Type B pancreatic cell (in vitro differentiated cells): Measurements from ENCODE around the gene ERC2. TPM values are rescaled to one million over a fixed set of nuclear protein-coding genes. Genes with fewer than 3 reads are reported as not detected.

Experiments
- DNase-seq: peaks from one replicate; pipeline ENCODE4 v3.0.0; 2021; ENCODE audit warnings: mixed read lengths; ENCODE audit not compliant: unreplicated experiment; ENCODE audit errors: extremely low spot score
- H3K27ac Mint-ChIP-seq: 2 replicates; pipeline ENCODE4 v1.8.0; 2021; ENCODE audit warnings: mild to moderate bottlenecking, mixed read lengths
- H3K27me3 Mint-ChIP-seq: 2 replicates; pipeline ENCODE4 v1.8.0; 2021; ENCODE audit warnings: mixed read lengths
- H3K36me3 Mint-ChIP-seq: 2 replicates; pipeline ENCODE4 v1.8.0; 2021; ENCODE audit warnings: mixed read lengths
- H3K4me1 Mint-ChIP-seq: one replicate; pipeline ENCODE4 v1.8.0; 2021; ENCODE audit warnings: mixed read lengths; ENCODE audit not compliant: unreplicated experiment
- H3K4me3 Mint-ChIP-seq: 2 replicates; pipeline ENCODE4 v1.8.0; 2021; ENCODE audit warnings: mild to moderate bottlenecking, mixed read lengths
- H3K9me3 Mint-ChIP-seq: 2 replicates; pipeline ENCODE4 v1.8.0; 2021; ENCODE audit warnings: mixed read lengths
- total RNA-seq: library from RNA; stranded (reverse); gene quantifications from 2 replicates; pipeline ENCODE4 v1.2.1, GENCODE V29; 2021; ENCODE audit warnings: low replicate concordance
- TF ChIP-seq, protein P1 (sequence below): fragments of 200-600 bp; sonication (generic); conservative IDR thresholded peaks from 2 replicates; pipeline ENCODE4 v1.5.0; 2021; ENCODE audit warnings: antibody characterized with exemption, mild to moderate bottlenecking

ERC2 gene
- total RNA-seq, 1 donor from 2014 or later: 6.1 TPM

DNA sequence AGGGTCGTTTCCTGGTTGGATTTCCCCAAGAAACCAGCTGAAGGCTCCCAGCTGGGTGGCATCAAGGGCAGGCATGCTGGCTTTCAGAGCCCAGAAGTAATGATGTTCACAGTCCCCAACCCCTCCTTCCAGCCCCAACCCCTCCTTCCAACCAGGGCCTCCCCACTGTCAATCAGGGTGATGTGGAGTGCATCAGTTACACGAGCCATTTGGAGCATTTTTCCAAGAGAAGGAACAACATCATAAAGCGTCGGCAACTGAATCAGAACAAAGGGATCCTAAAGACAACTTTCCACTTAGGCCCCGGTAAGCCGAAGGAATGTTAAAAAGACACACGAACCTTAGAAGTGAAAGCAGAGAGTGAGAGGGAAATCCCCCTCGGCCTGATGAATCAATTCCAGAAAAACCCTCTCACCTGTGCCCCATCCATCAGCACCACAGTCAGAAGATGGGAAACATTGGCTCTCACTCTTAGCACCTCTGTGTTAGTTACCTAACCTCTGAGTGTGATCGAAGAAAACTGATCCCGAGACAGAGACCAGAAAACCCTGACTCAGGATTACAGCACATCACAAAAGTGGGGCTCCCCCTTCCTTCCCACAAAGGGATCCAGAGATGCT lies 880.0 kb downstream of the ERC2 start:
- DNase-seq: no peak
- Mint-ChIP-seq H3K4me3 (no peak overlapping the region), H3K9me3 (no peaks in the 10 kb centered on the region), H3K36me3 (no peaks in the 10 kb centered on the region), H3K27ac (peak overlapping the region; percentile 31), H3K27me3 (peaks cover 18% of the 10 kb centered on the region), H3K4me1 (peaks cover 52% of the 10 kb centered on the region)
- TF ChIP-seq, protein P1, sequence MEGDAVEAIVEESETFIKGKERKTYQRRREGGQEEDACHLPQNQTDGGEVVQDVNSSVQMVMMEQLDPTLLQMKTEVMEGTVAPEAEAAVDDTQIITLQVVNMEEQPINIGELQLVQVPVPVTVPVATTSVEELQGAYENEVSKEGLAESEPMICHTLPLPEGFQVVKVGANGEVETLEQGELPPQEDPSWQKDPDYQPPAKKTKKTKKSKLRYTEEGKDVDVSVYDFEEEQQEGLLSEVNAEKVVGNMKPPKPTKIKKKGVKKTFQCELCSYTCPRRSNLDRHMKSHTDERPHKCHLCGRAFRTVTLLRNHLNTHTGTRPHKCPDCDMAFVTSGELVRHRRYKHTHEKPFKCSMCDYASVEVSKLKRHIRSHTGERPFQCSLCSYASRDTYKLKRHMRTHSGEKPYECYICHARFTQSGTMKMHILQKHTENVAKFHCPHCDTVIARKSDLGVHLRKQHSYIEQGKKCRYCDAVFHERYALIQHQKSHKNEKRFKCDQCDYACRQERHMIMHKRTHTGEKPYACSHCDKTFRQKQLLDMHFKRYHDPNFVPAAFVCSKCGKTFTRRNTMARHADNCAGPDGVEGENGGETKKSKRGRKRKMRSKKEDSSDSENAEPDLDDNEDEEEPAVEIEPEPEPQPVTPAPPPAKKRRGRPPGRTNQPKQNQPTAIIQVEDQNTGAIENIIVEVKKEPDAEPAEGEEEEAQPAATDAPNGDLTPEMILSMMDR: no peak

DNA sequence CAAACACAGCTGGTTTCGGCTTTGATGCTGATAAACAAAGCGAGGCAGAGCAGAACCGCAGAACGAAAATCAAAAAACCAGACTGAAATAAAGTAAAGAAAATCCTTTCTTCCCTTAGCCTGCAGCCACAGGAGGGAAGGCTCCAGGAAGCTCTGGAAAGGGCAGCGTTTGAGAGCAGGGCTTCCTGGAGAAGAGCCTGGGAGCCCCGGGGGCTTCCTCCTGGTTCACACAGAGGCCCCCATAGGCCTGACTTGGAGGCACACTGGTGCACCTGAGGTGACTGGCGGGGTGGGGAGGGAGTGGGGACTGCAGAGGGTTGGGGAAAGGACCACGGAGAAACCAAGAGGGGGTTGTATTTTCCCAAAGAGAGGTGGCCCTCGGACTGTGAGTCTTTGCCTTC lies 882.4 kb downstream of the ERC2 start:
- TF ChIP-seq, protein P1: no peak
- DNase-seq: no peak
- Mint-ChIP-seq H3K4me3 (no peak overlapping the region), H3K4me1 (peaks cover 36% of the 10 kb centered on the region), H3K9me3 (no peaks in the 10 kb centered on the region), H3K27ac (no peak overlapping the region), H3K27me3 (peaks cover 14% of the 10 kb centered on the region), H3K36me3 (no peaks in the 10 kb centered on the region)

DNA sequence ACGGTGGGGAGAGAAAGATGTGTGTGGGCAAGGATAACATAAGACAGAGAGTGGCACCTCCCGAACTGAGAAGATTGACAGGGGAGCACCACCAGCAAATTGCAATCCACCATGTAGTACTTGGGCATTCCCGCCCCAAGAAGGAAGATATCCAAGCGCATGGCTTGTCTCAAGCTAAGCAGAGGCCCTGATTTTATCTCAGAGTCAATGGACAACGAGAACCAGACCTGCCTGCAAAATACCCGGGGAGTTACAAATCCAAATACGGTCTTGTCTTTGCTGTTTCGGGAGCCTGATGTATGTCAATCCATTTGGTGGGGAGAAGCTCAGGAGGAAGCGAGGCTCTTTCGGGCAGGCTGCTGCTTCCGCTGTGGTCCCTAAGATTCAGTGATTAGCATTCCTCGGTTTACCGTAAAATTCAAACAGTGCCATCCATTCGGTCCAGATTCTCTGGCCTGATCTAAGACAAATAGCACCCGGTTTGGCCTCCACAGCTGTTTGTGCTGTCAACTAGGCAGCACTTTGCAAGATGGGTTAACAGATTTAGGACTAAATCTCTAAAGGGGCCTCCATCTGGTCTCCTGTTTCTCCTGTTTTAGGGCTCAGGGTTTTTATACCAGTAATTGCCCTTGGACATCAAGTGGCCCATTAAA lies 883.4 kb downstream of the ERC2 start:
- Mint-ChIP-seq H3K27me3 (peaks cover 14% of the 10 kb centered on the region), H3K27ac (no peak overlapping the region), H3K9me3 (no peaks in the 10 kb centered on the region), H3K4me3 (no peak overlapping the region), H3K4me1 (peaks cover 39% of the 10 kb centered on the region), H3K36me3 (no peaks in the 10 kb centered on the region)
- no peak for DNase-seq
- TF ChIP-seq, protein P1: no peak

DNA sequence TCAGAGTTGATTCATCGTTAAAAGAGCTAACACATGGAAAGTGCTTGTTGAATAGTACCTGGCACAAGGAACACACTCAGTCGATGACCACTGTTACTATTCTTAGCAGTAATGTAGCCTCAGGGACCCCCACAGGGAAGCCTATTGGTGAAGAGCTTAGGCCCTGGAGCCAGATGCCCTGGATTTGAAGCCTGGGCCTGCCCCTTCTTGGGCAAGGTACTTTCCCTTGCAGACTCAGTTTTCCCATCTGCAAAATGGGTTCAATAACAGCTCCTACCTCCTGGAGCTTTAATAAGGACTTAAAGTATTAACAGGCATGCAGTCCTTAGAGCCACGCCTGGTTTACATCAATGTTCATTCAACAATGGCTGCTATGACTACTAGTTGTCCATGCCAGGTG lies 884.2 kb downstream of the ERC2 start:
- Mint-ChIP-seq H3K4me3 (no peak overlapping the region), H3K27me3 (peaks cover 11% of the 10 kb centered on the region), H3K4me1 (peaks cover 43% of the 10 kb centered on the region), H3K36me3 (no peaks in the 10 kb centered on the region), H3K27ac (no peak overlapping the region), H3K9me3 (no peaks in the 10 kb centered on the region)
- no peak for DNase-seq
- TF ChIP-seq, protein P1: no peak

DNA sequence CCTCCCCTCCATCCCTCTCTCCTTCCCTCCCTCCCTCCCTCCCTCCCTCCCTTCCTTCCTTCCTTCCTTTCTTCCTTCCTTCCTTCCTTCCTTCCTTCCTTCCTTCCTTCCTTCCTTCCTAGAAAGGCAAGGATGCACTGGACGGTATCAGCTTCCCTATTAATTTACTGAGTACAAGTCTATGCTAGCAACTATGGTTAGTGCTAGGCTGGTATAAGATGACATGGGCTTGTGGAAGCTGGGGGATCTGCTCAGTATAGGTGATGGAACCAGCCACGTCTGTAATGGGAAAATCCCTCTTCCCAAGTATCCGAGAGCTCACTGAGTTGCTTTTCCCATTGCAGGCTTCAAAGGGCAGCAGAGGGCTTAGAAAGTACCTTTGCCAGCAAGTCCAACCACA lies 884.8 kb downstream of the ERC2 start:
- Mint-ChIP-seq H3K36me3 (no peaks in the 10 kb centered on the region), H3K4me3 (no peak overlapping the region), H3K9me3 (no peaks in the 10 kb centered on the region), H3K27me3 (peaks cover 8% of the 10 kb centered on the region), H3K27ac (no peak overlapping the region), H3K4me1 (peaks cover 43% of the 10 kb centered on the region)
- no peak for DNase-seq
- TF ChIP-seq, protein P1: no peak
